KBM-7 (cell line): ENCODE measurements around the gene LRRC8D.
A peak's percentile ranks its signal among the peaks of the same experiment; 100 is the strongest.

Source experiments
- DNase-seq: peaks from one replicate; pipeline ENCODE4 v3.0.0-alpha.2; 2015
- in situ Hi-C: fragments of 300-500 bp; cut with MboI; formaldehyde crosslinking; loops from 2 replicates; pipeline ENCODE4 v1.14.3; 2020; ENCODE audit warnings: low sequenced_read_pairs, low pct_unique_long_range_greater_than_20kb, mixed read lengths

LRRC8D gene

DNA sequence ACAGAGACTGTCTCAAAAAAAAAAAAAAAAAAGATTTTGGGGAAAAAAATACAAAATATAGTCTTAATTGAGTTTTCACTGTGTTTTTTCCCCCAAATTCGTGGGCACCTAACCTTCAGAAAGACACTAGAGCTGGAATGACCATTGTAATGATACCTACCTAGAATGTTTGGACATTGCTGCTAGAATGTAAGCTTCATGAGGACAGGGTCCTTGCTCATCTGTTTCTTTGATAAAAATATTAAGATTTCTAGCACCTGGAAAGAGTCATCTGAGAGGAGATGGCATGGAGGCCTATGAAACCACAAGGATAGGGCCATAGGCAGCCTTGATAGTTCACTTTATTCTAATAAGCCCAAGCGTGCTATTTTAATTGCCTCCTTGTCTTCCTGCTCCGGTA is 6.5 kb downstream of the LRRC8D start:
- in situ Hi-C loops = no loop called here
- no peak for DNase-seq

GRCh38 chr1:89827902-89828301 is 7.1 kb downstream of the LRRC8D start:
- DNase-seq = no peak
- in situ Hi-C loops = no loop called here

- DNase-seq = no peak
- in situ Hi-C loops = no loop called here
These were observed 8.4 kb downstream of the LRRC8D start for GRCh38 chr1:89829186-89829585.

DNA sequence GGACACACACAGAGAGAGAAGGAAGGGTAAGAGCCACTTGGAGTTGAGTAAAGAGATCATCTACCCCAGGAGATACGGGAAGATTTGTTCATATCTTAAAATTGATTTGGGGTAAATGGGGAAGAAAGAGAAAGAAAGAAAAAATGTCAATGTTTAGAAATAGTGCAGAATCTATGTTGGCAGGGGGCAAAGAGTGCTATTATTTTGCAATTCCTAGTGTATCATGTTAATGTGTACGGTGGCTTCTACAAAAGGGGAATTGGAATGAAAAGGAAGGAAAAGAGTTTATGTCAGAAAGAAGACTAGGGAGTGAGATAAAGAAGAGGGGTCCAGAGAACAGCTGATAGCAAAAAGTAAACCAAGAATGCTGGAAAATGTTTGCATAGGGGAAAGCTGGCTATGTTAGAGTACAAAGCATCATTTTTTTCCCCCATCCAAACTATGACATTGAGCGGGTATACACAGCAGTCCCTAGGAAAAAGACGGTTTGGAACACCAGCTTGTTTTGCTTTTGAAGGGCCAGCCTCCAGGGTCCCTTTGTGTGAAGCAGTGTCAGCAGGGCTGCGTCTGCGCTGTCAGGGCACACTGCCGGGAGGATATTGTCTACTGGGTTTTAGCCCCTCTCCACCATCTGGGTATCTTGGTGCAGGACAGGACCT is 10.8 kb downstream of the LRRC8D start:
- in situ Hi-C loops = no loop called here
- DNase-seq = no peak

DNA sequence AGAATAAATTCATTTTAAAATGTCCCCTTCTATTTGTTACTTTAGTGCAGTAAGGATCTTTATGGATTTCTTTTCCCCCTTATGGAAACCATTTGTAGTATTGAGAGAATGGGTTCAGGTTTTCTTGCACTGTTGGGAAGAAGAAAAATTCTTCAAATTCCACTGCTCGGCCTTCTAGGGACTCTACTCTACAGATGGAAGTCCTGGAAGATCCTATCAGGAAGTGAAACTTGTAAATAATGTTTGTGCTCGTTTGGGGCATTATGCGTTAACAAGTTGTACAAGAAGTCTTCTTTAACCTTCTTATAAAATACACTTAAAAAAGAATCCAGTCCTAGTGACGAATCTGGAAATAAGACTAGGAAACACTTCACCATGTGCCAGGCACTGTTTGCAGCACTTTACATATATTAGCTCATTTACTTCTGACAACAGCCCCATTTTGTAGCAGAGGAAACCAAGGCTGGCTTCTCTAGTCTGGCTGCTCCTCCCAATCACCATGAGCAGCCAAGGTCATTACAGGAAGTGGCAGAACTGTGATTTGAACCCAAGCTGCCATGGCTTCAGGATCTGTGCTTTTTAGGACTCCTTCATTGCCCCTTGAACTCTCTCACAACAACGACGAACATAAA is 11.8 kb downstream of the LRRC8D start:
- in situ Hi-C loops = no loop called here
- DNase-seq = no peak

DNA sequence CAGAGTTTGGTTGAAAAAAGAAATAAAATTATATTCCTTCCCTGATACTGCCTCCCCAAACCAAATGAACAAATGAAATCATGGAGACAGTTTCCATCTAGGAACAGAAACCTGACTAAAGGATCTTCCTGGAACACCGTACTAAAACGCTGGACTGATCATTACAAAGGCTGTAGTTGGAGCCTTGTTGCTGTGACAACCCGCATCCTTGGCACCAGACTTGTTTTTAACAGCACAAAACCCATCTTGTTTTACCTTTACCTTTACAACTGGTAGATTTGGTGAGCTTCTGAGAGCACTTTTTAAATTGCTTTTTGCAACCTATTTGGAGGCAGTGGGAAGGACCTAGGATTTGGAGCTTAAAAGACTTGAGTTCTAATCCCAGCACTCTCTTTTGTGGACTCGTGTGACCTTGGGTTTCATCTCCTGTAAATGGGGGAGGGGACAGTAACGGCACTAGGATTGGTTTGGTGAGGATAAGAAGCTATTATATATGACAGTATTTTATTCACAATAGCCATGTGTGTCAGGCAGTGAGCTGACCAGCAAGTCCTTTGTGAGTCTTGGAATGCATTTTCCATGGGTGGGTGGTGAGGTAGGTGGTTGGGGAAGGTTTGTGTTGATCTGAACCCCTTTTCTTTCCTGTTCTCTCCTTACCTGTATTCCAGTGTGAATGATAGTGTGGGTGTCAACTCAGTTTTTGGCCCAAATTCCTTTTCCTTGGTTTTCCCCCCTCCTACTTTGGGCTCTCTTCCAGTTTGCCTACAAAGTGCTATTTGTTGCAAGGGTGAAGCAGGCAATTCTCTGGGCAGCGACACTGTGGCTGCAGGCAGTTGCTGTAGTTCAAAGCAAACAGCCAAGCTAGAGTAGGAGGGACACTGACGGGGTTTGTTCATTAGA is 12.6 kb downstream of the LRRC8D start:
- no peak for DNase-seq
- in situ Hi-C loops = no loop called here

DNA sequence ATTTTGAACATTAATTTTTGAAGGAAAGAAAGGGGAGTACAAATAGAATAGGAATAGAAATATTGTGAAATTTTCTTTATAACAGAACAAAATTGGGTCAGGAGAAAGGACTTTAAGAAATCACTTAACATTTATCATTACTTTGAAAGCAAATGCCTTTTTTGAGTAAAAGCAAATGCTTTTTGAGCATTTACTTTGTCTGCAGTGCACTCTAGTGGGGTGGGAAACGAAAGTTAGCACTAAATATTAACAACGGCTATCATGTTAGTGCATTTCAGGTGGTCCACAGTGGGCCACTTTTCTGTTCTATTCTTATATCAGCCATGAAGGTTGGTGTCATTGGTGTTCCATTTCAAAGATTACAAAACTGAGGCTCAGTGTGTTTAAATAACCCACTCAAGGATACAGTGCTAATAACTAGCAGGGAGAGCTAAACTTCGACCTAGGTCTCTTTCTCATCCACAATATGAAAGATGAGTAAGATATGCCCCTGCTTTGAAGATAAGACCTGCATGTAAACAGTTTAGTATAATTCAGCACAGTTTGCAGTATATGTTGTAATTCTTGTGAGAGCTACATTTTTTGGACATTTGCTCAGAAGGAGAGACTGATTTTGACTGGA is 13.4 kb downstream of the LRRC8D start:
- in situ Hi-C loops = no loop called here
- no peak for DNase-seq

DNA sequence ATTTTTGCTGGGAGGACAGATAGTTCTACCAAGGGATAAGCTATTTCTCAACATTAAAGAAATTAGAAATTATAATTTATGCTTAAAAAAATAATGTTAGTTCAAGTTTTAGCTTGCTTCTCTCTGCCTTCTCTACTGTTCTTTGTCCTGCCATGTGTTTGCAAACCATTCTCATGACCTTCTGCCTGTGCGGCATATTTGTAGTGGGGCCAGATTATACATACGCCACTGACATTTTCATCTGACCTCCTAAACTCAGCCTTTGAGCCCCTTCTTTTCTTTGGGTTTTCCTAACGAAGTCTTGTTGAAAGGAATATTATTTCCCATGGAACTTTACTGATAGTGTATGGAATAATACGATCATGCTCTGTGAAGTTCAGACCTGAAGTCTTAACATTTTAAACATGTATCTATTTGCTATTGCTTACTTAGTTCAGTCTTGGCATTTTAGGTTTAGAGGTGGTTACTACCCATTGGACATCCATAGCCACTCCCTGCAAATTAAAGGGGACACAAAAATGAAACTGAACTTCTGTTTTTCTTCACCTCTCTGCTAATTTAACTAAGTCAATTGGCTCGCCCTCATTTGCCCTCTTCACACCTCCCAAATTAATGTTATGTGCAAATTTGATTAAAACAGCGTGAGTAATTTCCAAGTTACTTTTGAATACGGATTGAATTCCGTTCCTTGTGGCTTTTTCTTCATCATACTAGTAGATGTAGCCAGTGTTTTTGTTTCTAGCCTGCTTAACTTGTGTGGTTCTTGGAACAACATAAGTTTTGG is 15.6 kb downstream of the LRRC8D start:
- no peak for DNase-seq
- in situ Hi-C loops = no loop called here

DNA sequence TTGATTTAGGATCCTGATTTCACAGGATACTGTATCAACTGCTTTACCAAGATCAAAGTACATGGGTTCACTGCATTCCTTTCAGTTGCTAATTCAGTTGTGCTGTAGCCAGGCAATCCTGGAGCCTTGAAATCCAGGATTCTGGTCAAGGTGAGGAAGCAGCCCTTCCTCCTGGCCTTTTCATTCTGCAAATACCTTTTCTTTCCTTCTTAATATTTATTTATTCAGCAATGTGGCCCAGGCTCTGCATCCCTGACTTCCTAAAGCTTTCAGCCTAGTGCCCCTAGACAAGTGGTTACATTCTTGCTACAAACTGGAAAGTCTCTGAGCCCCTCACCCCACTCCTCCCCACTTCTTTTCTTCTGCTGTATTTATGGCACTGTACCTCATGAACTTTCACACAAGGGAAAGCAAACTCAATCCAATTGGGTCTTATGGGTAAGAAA is 16.2 kb downstream of the LRRC8D start:
- DNase-seq = no peak
- in situ Hi-C loops = no loop called here

DNA sequence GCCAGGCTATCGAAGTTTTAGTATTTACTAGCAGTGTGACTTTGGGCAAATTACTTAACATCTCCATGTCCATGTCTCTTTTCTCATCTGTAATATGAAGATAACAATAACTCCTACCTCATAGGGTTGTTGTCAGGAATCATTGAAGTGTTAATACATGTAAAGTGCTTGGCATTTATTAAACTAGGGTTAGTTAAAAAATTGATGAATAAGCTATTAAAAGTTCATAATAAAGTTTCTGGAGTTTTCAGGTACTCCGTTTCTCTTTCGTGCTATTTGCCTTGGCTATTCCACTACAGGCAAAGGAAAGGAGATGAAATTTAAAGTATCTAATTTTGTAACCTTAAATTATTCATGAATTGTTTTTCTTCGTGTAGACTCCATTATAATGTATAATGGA is 16.7 kb downstream of the LRRC8D start:
- no peak for DNase-seq
- in situ Hi-C loops = no loop called here

- no peak for DNase-seq
- in situ Hi-C loops = no loop called here
These were observed 18.7 kb downstream of the LRRC8D start for GRCh38 chr1:89839516-89839915.

DNA sequence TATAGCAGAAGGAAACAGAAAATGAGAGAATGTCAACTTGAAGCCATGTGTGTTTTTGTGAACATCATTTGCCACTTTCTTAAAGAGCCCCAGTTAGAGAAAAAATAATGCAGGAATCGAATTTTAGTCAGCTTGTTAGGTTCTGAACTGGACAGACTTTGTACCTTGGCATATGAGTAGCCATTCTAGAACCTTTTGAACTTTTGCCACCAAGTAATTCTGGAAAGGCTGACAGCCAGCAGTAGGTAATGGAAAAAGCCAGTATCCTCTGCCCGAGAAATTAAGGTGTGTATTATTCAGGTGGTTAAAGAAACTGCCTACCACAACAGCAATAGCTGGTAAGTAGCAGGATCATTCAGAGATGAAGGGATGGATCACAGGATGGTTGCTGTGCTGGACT is 20.7 kb downstream of the LRRC8D start:
- in situ Hi-C loops = no loop called here
- DNase-seq = no peak

DNA sequence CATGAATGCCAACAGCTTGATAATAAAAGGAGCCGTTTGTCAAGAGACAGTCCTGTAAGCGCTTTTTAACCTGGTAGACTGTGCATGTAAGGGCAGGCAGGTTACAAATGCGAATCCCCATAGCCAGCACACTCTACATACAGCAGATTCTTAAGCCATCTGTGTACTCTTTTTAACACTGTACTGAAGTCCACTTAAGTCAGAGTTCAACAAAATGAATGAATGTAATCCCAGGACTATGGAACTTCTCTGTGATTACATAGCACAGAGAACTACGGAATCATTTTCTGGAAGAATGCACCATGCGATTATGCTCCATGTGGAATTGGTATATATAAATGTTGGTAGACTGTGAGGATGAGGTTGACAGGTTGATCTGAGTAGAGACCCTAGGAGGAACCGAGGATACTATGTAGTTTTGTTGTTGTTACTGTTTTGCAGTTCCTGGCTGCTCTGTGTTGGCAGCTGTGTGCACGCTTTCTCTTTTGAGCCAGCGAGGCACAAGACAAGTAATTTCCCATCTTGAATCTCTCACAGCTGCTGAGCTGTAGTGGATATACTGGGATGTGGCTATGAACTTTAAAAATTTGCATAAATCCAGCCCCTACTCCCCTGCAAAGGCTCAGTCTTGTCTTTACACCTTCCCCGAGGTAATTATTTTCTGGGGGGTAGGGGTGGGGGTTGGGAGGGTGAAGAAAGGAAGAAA is 21.9 kb downstream of the LRRC8D start:
- DNase-seq = no peak
- in situ Hi-C loops = no loop called here

DNA sequence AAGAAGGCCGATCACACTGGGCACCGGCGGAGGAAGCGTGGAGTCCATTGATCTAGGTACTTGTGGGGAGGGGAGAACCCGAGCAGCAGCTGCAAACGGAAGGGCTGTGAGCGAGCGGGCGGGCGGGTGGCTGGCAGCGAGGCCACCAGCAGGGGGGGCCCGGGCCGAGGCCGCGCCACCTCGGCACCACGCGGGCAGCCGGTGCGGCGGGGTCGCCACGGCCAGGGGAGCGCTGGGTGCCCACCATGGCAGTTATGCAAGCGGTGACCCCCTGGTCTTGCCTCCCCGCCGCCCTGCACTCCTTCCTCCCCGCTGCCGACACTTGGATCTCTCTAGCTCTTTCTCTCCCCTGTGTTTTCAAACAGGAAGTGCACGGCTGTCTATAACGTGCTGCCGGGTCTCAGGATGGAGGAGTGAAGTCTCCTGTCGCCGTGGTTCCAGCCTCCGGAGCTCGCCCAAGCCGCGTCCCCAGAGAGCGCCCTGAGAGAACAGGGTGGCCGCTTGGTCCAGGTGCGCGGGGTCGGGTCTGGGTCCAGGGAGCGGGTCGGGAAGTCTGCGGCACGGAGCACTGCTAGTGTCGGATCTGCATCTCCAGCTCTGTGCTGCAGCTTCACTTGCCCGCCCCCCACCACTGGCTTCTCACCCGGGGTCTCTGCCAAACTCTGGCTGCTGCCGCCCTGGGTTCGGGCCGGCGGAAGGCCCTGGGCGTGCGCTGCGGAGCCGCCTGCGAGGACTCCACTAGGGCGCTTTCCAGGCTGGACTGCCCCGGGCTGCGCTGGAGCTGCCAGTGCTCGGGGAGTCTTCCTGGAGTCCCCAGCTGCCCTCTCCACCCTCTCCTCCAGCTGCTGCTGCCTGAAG is 22.7 kb downstream of the LRRC8D start:
- in situ Hi-C loops = no loop called here
- peak; percentile 85 for DNase-seq

DNA sequence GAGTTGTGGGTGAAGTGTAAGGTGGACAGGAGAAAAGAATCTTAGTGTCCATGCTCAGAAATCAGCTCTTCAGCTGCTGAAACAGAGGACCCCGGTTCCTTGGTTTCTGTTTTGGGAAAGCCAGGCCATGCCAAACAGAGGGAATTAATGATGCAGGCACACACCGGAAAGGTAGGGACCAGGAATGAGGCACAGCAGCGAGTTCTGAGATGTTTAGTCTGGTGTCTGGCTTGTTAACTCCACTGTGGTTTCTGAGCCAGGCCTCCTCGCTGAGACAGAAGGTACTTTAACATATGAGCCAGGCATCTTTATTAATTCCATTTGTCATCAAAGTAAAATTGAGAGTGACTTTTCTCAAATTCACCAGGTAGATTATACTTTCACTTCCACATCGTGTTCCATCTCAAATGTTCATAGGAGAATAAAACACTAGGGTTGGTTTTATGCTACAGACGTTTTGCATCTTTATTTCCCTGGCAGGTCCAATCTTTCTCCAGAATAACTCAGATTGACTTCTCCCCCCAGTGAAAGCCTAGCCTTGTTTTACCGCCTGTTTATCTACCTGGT is 23.5 kb downstream of the LRRC8D start:
- in situ Hi-C loops = no loop called here
- no peak for DNase-seq

- no peak for DNase-seq
- in situ Hi-C loops = no loop called here
These were observed 24.0 kb downstream of the LRRC8D start for GRCh38 chr1:89844860-89845259.

DNA sequence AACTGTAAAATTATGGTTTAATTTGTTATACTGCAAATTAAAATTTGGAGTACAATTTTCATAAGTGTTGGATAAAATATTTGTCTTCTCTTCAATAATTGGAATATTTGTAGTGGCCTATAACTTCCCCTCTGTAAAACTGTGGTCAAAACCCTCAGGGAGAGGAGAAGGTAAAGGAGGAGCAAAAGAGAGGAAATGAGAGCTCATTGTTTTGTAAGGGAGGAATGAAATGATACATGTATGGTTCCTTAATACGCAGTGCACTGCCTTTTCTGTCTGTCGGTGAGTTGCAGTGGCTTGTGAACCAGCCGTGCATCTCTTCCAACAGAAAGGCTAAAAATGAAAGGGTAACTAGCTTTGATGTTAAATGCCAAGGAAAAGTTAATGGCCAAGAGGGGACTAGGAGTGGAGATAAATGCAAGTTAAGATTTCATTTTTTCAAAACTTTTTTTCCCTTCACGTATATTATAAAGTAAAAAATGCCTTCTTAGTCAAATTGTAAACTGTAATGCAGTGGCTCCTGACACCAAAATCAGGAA is 26.4 kb downstream of the LRRC8D start:
- in situ Hi-C loops = no loop called here
- peak; percentile 56 for DNase-seq
